H1 (cell line): ENCODE results near the gene BACE1. TPM values are rescaled to one million over a fixed set of nuclear protein-coding genes. Genes with fewer than 3 reads are reported as not detected.

Source experiments
- CTCF ChIA-PET: fragments of 300-600 bp; sonication (Branson Sonifier 250); formaldehyde crosslinking; loops from one replicate; lab custom pipeline; 2021; ENCODE audit not compliant: partially characterized antibody; lab: Charles Lee
- POLR2A ChIA-PET: fragments of 300-600 bp; sonication (Branson Sonifier 250); formaldehyde crosslinking; loops from one replicate; lab custom pipeline; 2021; ENCODE audit warnings: inconsistent platforms; ENCODE audit not compliant: partially characterized antibody; lab: Charles Lee
- DNase-seq, 2 experiments: peaks; one replicate each; pipeline versions ENCODE4 v3.0.0 to v3.0.0-alpha.2; 2010 to 2022; ENCODE audit warnings: low spot score in 2 of 2, low read depth in 1 of 2, mixed read lengths in 1 of 2
- FAIRE-seq: peaks from 2 replicates; lab custom pipeline; 2011; peaks lifted over from hg19 to GRCh38; lab: Jason Lieb, UNC
- H2AFZ ChIP-seq: 2 replicates; pipeline ENCODE4 v1.8.1; 2012; ENCODE audit warnings: low read length, inconsistent platforms
- H2AK5ac ChIP-seq: 2 replicates; pipeline ENCODE4 v1.6.1; 2013; ENCODE audit warnings: low read depth, low read length
- H2BK120ac ChIP-seq: replicated peaks from 2 replicates; pipeline ENCODE3; 2013; ENCODE audit warnings: low read depth, low read length, inconsistent platforms
- H2BK12ac ChIP-seq: 2 replicates; pipeline ENCODE4 v1.6.1; 2013; ENCODE audit warnings: low read depth, low read length
- H2BK15ac ChIP-seq: 2 replicates; pipeline ENCODE4 v1.6.1; 2013; ENCODE audit warnings: low read length
- H2BK20ac ChIP-seq: 2 replicates; pipeline ENCODE4 v1.6.1; 2013; ENCODE audit warnings: low read length
- H2BK5ac ChIP-seq: 2 replicates; pipeline ENCODE4 v1.6.1; 2013; ENCODE audit warnings: low read depth, low read length
- H3K14ac ChIP-seq: 2 replicates; pipeline ENCODE4 v1.6.1; 2013; ENCODE audit warnings: inconsistent platforms; ENCODE audit not compliant: insufficient read length
- H3K18ac ChIP-seq: 2 replicates; pipeline ENCODE4 v1.6.1; 2013; ENCODE audit warnings: low read length; ENCODE audit errors: extremely low read depth
- H3K23ac ChIP-seq: 2 replicates; pipeline ENCODE4 v1.6.1; 2013; ENCODE audit warnings: inconsistent platforms; ENCODE audit not compliant: insufficient read length
- H3K23me2 ChIP-seq: 2 replicates; pipeline ENCODE4 v1.6.1; 2013; ENCODE audit warnings: low read depth, low read length
- H3K27ac ChIP-seq: 2 replicates; pipeline ENCODE4 v1.6.1; 2011; ENCODE audit warnings: low read depth, low read length, inconsistent platforms
- H3K27me3 ChIP-seq, 4 experiments: replicated peaks in 1 of 4; 1 replicate in 1 of 4; 2 replicates in 3 of 4; pipeline versions ENCODE4 v1.6.1 to v1.8.1; 2011 to 2013; ENCODE audit warnings: low read length in 3 of 4, mild to moderate bottlenecking in 3 of 4, inconsistent platforms in 2 of 4, mixed read lengths in 2 of 4, moderate library complexity in 1 of 4; ENCODE audit not compliant: control insufficient read depth in 3 of 4, insufficient read depth in 3 of 4; ENCODE audit errors: extremely low read depth in 1 of 4
- H3K36me3 ChIP-seq, 4 experiments: 2 replicates each; pipeline versions ENCODE4 v1.6.1 to v1.8.1; 2011 to 2013; ENCODE audit warnings: mild to moderate bottlenecking in 4 of 4, low read length in 3 of 4, moderate library complexity in 2 of 4, control low read depth in 1 of 4, inconsistent platforms in 1 of 4; ENCODE audit not compliant: insufficient read depth in 4 of 4, control insufficient read depth in 2 of 4
- H3K4ac ChIP-seq: replicated peaks from 2 replicates; pipeline ENCODE3; 2013; ENCODE audit warnings: low read length, low read depth, mixed read lengths, inconsistent platforms; ENCODE audit not compliant: insufficient read length
- H3K4me1 ChIP-seq, 4 experiments: replicated peaks in 1 of 4; 1 replicate in 1 of 4; 2 replicates in 3 of 4; pipeline versions ENCODE4 v1.6.1 to v1.8.1; 2011 to 2013; ENCODE audit warnings: low read length in 3 of 4, inconsistent platforms in 2 of 4, mixed read lengths in 1 of 4; ENCODE audit not compliant: insufficient read depth in 4 of 4, control insufficient read depth in 3 of 4
- H3K4me2 ChIP-seq, 2 experiments: 2 replicates each; pipeline versions ENCODE4 v1.6.1 to v1.8.1; 2011 to 2013; ENCODE audit warnings: low read depth in 2 of 2, low read length in 2 of 2, control low read depth in 1 of 2, inconsistent platforms in 1 of 2, mild to moderate bottlenecking in 1 of 2; ENCODE audit not compliant: insufficient read depth in 1 of 2
- H3K4me3 ChIP-seq, 4 experiments: fragments of 200-600, 300-600 bp in 1 of 4; sonication (generic), shearing (Covaris generic), sonication (Bioruptor Twin) in 1 of 4; 2 replicates each; pipeline versions ENCODE4 v1.5.1 to v1.8.1; 2011 to 2016; ENCODE audit warnings: low read length in 4 of 4, low read depth in 3 of 4, control low read depth in 2 of 4, inconsistent platforms in 2 of 4, mild to moderate bottlenecking in 2 of 4, mixed read lengths in 1 of 4, moderate library complexity in 1 of 4; ENCODE audit not compliant: insufficient read depth in 2 of 4; ENCODE audit errors: extremely low read depth in 1 of 4
- H3K56ac ChIP-seq: replicated peaks from 2 replicates; pipeline ENCODE3; 2013; ENCODE audit warnings: low read depth, mild to moderate bottlenecking, mixed read lengths, low read length, inconsistent platforms; ENCODE audit not compliant: insufficient read length
- H3K79me1 ChIP-seq: 2 replicates; pipeline ENCODE4 v1.6.1; 2013; ENCODE audit warnings: low read depth, low read length, control low read depth
- H3K79me2 ChIP-seq, 2 experiments: 2 replicates each; pipeline versions ENCODE4 v1.6.1 to v1.8.1; 2012 to 2013; ENCODE audit warnings: low read length in 2 of 2, mild to moderate bottlenecking in 2 of 2, inconsistent platforms in 1 of 2; ENCODE audit not compliant: insufficient read depth in 2 of 2, control insufficient read depth in 1 of 2
- H3K9ac ChIP-seq, 4 experiments: replicated peaks in 1 of 4; 1 replicate in 1 of 4; 2 replicates in 3 of 4; pipeline versions ENCODE4 v1.6.1 to v1.8.1; 2011 to 2013; ENCODE audit warnings: low read depth in 3 of 4, low read length in 3 of 4, control low read depth in 2 of 4, mild to moderate bottlenecking in 2 of 4, moderate library complexity in 2 of 4, inconsistent platforms in 1 of 4; ENCODE audit errors: extremely low read depth in 1 of 4
- H3K9me3 ChIP-seq, 2 experiments: 2 replicates each; pipeline versions ENCODE4 v1.6.1 to v1.8.1; 2012 to 2013; ENCODE audit warnings: mild to moderate bottlenecking in 2 of 2, moderate library complexity in 2 of 2, control low read depth in 1 of 2, inconsistent platforms in 1 of 2, low read depth in 1 of 2, low read length in 1 of 2, mixed read lengths in 1 of 2; ENCODE audit not compliant: insufficient read depth in 2 of 2
- H4K20me1 ChIP-seq, 2 experiments: replicated peaks in 1 of 2; 2 replicates each; pipeline versions ENCODE3 to v1.8.1; 2011 to 2013; ENCODE audit warnings: inconsistent platforms in 2 of 2, low read length in 2 of 2, mild to moderate bottlenecking in 1 of 2; ENCODE audit not compliant: insufficient read depth in 2 of 2, control insufficient read depth in 1 of 2
- H4K5ac ChIP-seq: 2 replicates; pipeline ENCODE4 v1.6.1; 2013; ENCODE audit warnings: low read length, low read depth, mixed read lengths, inconsistent platforms; ENCODE audit not compliant: insufficient read length
- H4K8ac ChIP-seq: 2 replicates; pipeline ENCODE4 v1.8.0; 2013; ENCODE audit warnings: mild to moderate bottlenecking, moderate library complexity, low read length, inconsistent platforms; ENCODE audit not compliant: insufficient read depth; ENCODE audit errors: extremely low read depth
- H4K91ac ChIP-seq: replicated peaks from 2 replicates; pipeline ENCODE3; 2013; ENCODE audit warnings: low read length, mixed read lengths, inconsistent platforms; ENCODE audit not compliant: insufficient read length
- CHD1 ChIP-seq: IDR thresholded peaks from 2 replicates; pipeline ENCODE4 v1.6.1; 2012; ENCODE audit warnings: low read depth, low read length, improper control_type of control experiment
- EGR1 ChIP-seq: IDR thresholded peaks from 2 replicates; pipeline ENCODE4 v1.6.1; 2011; ENCODE audit warnings: low read depth, low read length, borderline replicate concordance
- KDM4A ChIP-seq: IDR thresholded peaks from one replicate; pipeline ENCODE4 v1.7.1; 2012; ENCODE audit warnings: low read depth, mild to moderate bottlenecking, moderate library complexity, low read length, inconsistent platforms; ENCODE audit not compliant: severe bottlenecking
- WGBS, 2 experiments: shearing (Covaris generic) in 1 of 2; methylation state at CpG; one replicate each; pipeline versions ENCODE4 v1.1.6 to v1.1.7; 2013 to 2015; ENCODE audit warnings: low lambda C conversion rate in 2 of 2, mixed read lengths in 2 of 2, inconsistent platforms in 1 of 2, low coverage in 1 of 2, missing lambda C conversion rate in 1 of 2; ENCODE audit not compliant: insufficient replicate concordance in 2 of 2, insufficient coverage in 1 of 2, insufficient read length in 1 of 2; ENCODE audit errors: extremely low coverage in 1 of 2, missing lambda C conversion rate in 1 of 2; 5-methylcytosine and 5-hydroxymethylcytosine counted together
- polyA plus RNA-seq, 7 experiments: library from polyadenylated mRNA; depleted of rRNA in 3 of 7; stranded (reverse) in 5 of 7; unstranded in 2 of 7; fragments of >200 nt in 5 of 7; fragments of 200-250 nt in 2 of 7; gene quantifications; 1 replicate in 5 of 7; 2 replicates in 1 of 7; 4 replicates in 1 of 7; pipeline versions ENCODE4 v1.2.1 to v1.2.3, GENCODE V29; 2011 to 2013; ENCODE audit warnings: missing spikeins in 2 of 7, mixed read lengths in 2 of 7
- total RNA-seq: library from RNA; stranded (reverse); fragmentation: NEBNext Ultra II Directional; extraction: Animal tissue kit (Norgen Biotek cat#: 25700); gene quantifications from 2 replicates; pipeline ENCODE4 v1.2.1, GENCODE V29; 2021

Gene BACE1
- total and polyA plus RNA-seq, 2 of the 8 experiments (the other 6 are each of a cell fraction or from before 2014, with no cell fraction given) = 7.7 to 7.9 TPM

GRCh38 chr11:117327567-117328374, 11.7 kb upstream of the BACE1 start, which contains the start of gene CEP164:
TSS of gene CEP164 (plus strand) at chr11:117327854. CDS start at chr11:117338587, 10,733 bp downstream.
- Histone ChIP-seq H2BK5ac (no peak within 1 kb of the TSS), H3K4me1 (peaks cover 0 to 5% (median under 1%) of the 10 kb centered on the region in 4 experiments; a peak in 2 of 7 replicates), H4K91ac (no peak within 1 kb of the TSS), H2BK120ac (no peak within 1 kb of the TSS), H2AFZ (no peak within 1 kb of the TSS), H3K4me2 (peak within 1 kb of the TSS; percentile 68 to 91), H3K4ac (peak within 1 kb of the TSS; percentile 6), H3K9ac (peak within 1 kb of the TSS; percentile 34 to 64 (median 42); a peak in 5 of 7 replicates), H4K5ac (no peak within 1 kb of the TSS), H3K4me3 (peak within 1 kb of the TSS; percentile 65 to 91 (median 73)), H3K79me2 (no peaks in the 10 kb centered on the region), H3K27me3 (no peaks in the 10 kb centered on the region), H2BK15ac (no peak within 1 kb of the TSS), H2BK12ac (no peak within 1 kb of the TSS), H3K79me1 (no peaks in the 10 kb centered on the region), H2BK20ac (no peak within 1 kb of the TSS), H3K23me2 (0 out of 2 replicates have a peak, but pooled peaks cover 3% of the 10 kb centered on the region), H3K18ac (no peak within 1 kb of the TSS), H3K36me3 (no peaks in the 10 kb centered on the region), H3K23ac (no peak within 1 kb of the TSS), H3K56ac (no peak within 1 kb of the TSS), H4K8ac (peak within 1 kb of the TSS; percentile 7; the same call in 1 of the 2 replicates), H3K9me3 (no peaks in the 10 kb centered on the region), H3K27ac (peak within 1 kb of the TSS; percentile 24; the same call in 1 of the 2 replicates), H3K14ac (no peak within 1 kb of the TSS), H2AK5ac (no peak within 1 kb of the TSS), H4K20me1 (peaks cover 0 to 1% of the 10 kb centered on the region in 2 experiments)
- ChIA-PET POLR2A (interaction anchor here (0.6 to 2.2 kb wide), 11 partner anchors 9 to 205 kb away, joined by 3 to 6 read pairs (median 3); partner anchors contain the start of genes BACE1 and PCSK7), CTCF (interaction anchor here (0.6 to 1.2 kb wide), 4 partner anchors 9 to 410 kb away, joined by 3 to 4 read pairs (median 4); no protein-coding TSS in a partner anchor)
- DNase-seq (peak; percentile 86 to 91), FAIRE-seq (peak; percentile 89)
- WGBS, 2 experiments = 1% methylated on average over 57 of the region's 64 CpGs; no CpG with 5 or more reads in 1 of the 2 experiments
- TF ChIP-seq EGR1 (no peak), CHD1 (no peak), KDM4A (peak; percentile 49)
